ENCODE data around the gene ZSWIM6.

Gene ZSWIM6

DNA sequence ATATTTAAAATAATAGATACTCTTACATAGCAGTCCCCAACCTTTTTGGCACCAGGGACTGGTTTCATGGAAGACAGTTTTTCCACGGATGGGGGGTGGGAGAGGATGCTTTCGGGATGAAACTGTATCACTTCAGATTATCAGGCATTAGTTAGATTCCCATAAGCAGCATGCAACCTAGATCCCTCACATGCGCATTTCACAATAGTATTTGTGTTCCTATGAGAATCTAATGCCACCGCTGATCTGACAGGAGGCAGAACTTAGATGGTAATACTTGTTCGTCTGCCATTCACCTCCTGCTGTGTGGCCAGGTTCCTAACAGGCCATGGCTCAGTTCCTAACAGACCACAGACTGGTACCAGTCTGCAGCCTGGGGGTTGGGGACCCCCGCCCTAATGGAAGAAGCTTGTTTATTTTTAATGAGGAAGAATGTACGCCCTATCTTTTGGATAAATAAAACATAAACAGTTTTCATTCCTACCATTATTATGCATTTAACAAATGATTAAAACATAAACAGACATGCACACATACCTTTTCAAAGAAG is 187.7 kb downstream of the ZSWIM6 start:
- H3K4me3 ChIP-seq (ENCODE audit: low read length): no peak overlapping the region
- DNase-seq (ENCODE audit: low read depth): no peak
- TF ChIP-seq CTCF (IDR thresholded peaks at IDR 0.05; ENCODE audit: insufficient read depth, low read depth, low read length, missing control alignments): no peak

DNA sequence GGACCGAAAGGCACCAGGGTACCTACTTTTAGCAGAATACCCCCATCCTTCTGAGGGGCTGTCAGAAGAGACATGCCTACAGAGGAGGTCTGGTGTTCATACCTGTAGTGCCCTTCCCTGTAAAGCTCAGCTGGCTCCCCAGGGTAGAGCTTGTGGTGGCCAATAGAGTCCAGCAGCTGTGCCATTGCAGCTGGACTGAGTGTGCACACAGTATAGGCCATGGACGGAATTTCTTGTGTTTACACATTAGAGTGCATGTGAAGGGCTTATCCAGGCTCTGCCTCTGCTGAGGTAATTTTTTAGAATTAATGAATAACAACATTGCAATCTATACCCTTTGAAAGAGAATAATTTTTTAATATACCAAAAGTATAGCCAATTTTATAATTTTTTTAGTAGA is 191.0 kb downstream of the ZSWIM6 start:
- no peak for TF ChIP-seq CTCF (IDR thresholded peaks at IDR 0.05; ENCODE audit: insufficient read depth, low read depth, low read length, missing control alignments)
- H3K4me3 ChIP-seq (ENCODE audit: low read length): no peak overlapping the region
- DNase-seq (ENCODE audit: low read depth): no peak

DNA sequence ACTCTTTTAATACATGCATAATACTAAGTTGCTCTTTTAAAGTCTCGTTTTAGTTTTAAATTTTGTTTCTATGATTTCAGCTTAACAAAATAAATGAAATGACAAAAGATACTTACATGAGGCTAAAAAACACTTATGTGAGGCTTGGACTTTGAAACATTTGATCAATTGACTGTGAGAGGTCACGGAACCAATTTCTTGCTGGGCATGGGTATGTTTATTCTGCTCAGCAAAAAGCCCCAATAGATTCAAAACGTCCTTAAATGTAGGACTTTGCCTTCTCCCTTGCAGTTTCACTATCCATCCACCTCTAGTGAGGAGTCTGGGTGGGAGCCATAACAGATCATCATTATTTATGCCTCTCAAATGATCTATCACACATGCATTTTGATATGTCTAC is 191.9 kb downstream of the ZSWIM6 start:
- TF ChIP-seq CTCF (IDR thresholded peaks at IDR 0.05; ENCODE audit: insufficient read depth, low read depth, low read length, missing control alignments): no peak
- no peak for DNase-seq (ENCODE audit: low read depth)
- H3K4me3 ChIP-seq (ENCODE audit: low read length): no peak overlapping the region

DNA sequence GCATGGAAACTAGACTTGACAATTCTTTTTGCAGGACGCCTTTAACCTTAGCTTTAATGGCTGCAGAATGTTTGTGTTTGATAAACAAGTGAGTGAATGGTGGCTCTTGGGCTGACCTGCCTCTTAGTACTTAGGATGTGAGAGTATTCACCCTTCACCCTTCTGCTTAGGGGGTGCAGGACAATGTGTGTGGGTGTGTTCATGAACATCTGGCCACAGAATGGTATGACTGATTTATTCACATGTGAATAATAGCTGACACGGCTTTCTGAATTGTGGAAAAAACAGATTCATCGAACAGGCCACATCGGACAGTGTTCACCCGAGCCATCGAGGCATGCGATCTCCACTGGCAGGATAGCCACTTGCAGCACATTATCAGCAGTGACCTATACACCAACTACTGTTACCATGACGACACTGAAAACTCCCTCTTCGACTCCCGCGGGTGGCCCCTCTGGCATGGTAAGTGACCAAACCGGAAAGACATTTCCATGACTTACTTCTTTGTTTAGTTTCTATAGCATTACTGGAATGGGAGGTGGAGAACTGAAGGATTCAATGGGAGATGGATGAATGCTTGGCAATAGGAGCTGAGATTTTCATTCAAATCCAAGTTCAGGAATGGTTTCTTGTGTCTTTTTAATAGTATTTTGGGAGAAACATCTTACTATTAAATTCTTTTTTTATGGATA is 193.6 kb downstream of the ZSWIM6 start:
- TF ChIP-seq CTCF (IDR thresholded peaks at IDR 0.05; ENCODE audit: insufficient read depth, low read depth, low read length, missing control alignments): no peak
- peak; percentile 74 for DNase-seq (ENCODE audit: low read depth)
- no peak overlapping the region for H3K4me3 ChIP-seq (ENCODE audit: low read length)

GRCh38 chr5:61526207-61526519 is 194.1 kb downstream of the ZSWIM6 start:
- H3K4me3 ChIP-seq (ENCODE audit: low read length): no peak overlapping the region
- DNase-seq (ENCODE audit: low read depth): no peak
- no peak for TF ChIP-seq CTCF (IDR thresholded peaks at IDR 0.05; ENCODE audit: insufficient read depth, low read depth, low read length, missing control alignments)

GRCh38 chr5:61532983-61533382 is 200.9 kb downstream of the ZSWIM6 start:
- H3K4me3 ChIP-seq (ENCODE audit: low read length): no peak overlapping the region
- DNase-seq (ENCODE audit: low read depth): no peak
- TF ChIP-seq CTCF (IDR thresholded peaks at IDR 0.05; ENCODE audit: insufficient read depth, low read depth, low read length, missing control alignments): no peak
